HG02678 (cell line): ENCODE results near the gene PLSCR2.
"Not testable (repeated sequence)": the region's sequence is repeated elsewhere in the genome, so short reads cannot be mapped to it uniquely, and the experiment has no call there.

Experiments used
- ATAC-seq: cut with Tn5 transposase; IDR thresholded peaks from one replicate; pipeline ENCODE4 v1.9.1; 2021; ENCODE audit warnings: mild to moderate bottlenecking, moderate library complexity; ENCODE audit not compliant: unreplicated experiment

PLSCR2 gene

GRCh38 chr3:146491303-146491702 lies 21.9 kb upstream of the PLSCR2 start:
- no peak for ATAC-seq

GRCh38 chr3:146485297-146485696 lies 15.9 kb upstream of the PLSCR2 start:
- no peak for ATAC-seq

GRCh38 chr3:146476094-146476740 lies 6.9 kb upstream of the PLSCR2 start:
- no peak for ATAC-seq

GRCh38 chr3:146474976-146475375 lies 5.6 kb upstream of the PLSCR2 start:
- ATAC-seq, result not testable (repeated sequence)

GRCh38 chr3:146473726-146474125 lies 4.4 kb upstream of the PLSCR2 start:
- no peak for ATAC-seq

GRCh38 chr3:146472611-146473010 lies 3.2 kb upstream of the PLSCR2 start:
- no peak for ATAC-seq

GRCh38 chr3:146471012-146471411 lies 1.7 kb upstream of the PLSCR2 start:
- ATAC-seq, result no peak

- ATAC-seq, result no peak
Measured at GRCh38 chr3:146470425-146470990, 1.1 kb upstream of the PLSCR2 start.

- ATAC-seq, result no peak
Measured at GRCh38 chr3:146468671-146469149, 651 bp downstream of the PLSCR2 start.

- no peak for ATAC-seq
Measured at GRCh38 chr3:146468234-146468633, 1.1 kb downstream of the PLSCR2 start.

GRCh38 chr3:146466604-146467003 lies 2.8 kb downstream of the PLSCR2 start:
- no peak for ATAC-seq

GRCh38 chr3:146465693-146466465 lies 3.5 kb downstream of the PLSCR2 start:
- no peak for ATAC-seq

GRCh38 chr3:146464783-146465182 lies 4.6 kb downstream of the PLSCR2 start:
- ATAC-seq, result no peak

GRCh38 chr3:146464005-146464595 lies 5.3 kb downstream of the PLSCR2 start:
- ATAC-seq, result no peak

- no peak for ATAC-seq
Measured at GRCh38 chr3:146454796-146455195, 14.6 kb downstream of the PLSCR2 start.

- no peak for ATAC-seq
Measured at GRCh38 chr3:146449613-146450012, 19.7 kb downstream of the PLSCR2 start.

- ATAC-seq, result no peak
Measured at GRCh38 chr3:146449076-146449475, 20.3 kb downstream of the PLSCR2 start.

GRCh38 chr3:146446026-146446425 lies 23.3 kb downstream of the PLSCR2 start:
- ATAC-seq, result no peak

GRCh38 chr3:146440310-146440709 lies 29.1 kb downstream of the PLSCR2 start:
- ATAC-seq, result not testable (repeated sequence)

- no peak for ATAC-seq
Measured at GRCh38 chr3:146432066-146432465, 37.3 kb downstream of the PLSCR2 start.

- ATAC-seq, result no peak
Measured at GRCh38 chr3:146431240-146431639, 38.1 kb downstream of the PLSCR2 start.

- ATAC-seq, result no peak
Measured at GRCh38 chr3:146425341-146425740, 44.0 kb downstream of the PLSCR2 start.
